ENCODE measurements around the gene MYOF.
"Not testable (repeated sequence)": the region's sequence is repeated elsewhere in the genome, so short reads cannot be mapped to it uniquely, and the experiment has no call there.

Gene MYOF

GRCh38 chr10:93386631-93387369 is 95.3 kb downstream of the MYOF start:
- DNase-seq = no peak

GRCh38 chr10:93385345-93385744 is 96.8 kb downstream of the MYOF start:
- DNase-seq = no peak

- no peak for DNase-seq
These were observed 98.1 kb downstream of the MYOF start for GRCh38 chr10:93384006-93384405.

GRCh38 chr10:93383562-93383981 is 98.6 kb downstream of the MYOF start:
- DNase-seq = no peak

- DNase-seq = no peak
These were observed 102.2 kb downstream of the MYOF start for GRCh38 chr10:93379731-93380575.

GRCh38 chr10:93378997-93379730 is 103.0 kb downstream of the MYOF start:
- no peak for DNase-seq

- no peak for DNase-seq
These were observed 104.1 kb downstream of the MYOF start for GRCh38 chr10:93378039-93378438.

- peak; percentile 63 for DNase-seq
These were observed 105.5 kb downstream of the MYOF start for GRCh38 chr10:93376372-93377293.

GRCh38 chr10:93370961-93371360 is 111.2 kb downstream of the MYOF start:
- no peak for DNase-seq

GRCh38 chr10:93369588-93370164 is 112.5 kb downstream of the MYOF start:
- DNase-seq = no peak

GRCh38 chr10:93368210-93368609 is 113.9 kb downstream of the MYOF start:
- DNase-seq = no peak

- no peak for DNase-seq
These were observed 114.5 kb downstream of the MYOF start for GRCh38 chr10:93367664-93368063.

GRCh38 chr10:93364966-93365365 is 117.2 kb downstream of the MYOF start:
- no peak for DNase-seq

GRCh38 chr10:93363891-93364648 is 118.1 kb downstream of the MYOF start:
- DNase-seq = no peak

GRCh38 chr10:93358398-93358797 is 123.7 kb downstream of the MYOF start:
- DNase-seq = not testable (repeated sequence)

- peak; percentile 13 for DNase-seq
These were observed 124.5 kb downstream of the MYOF start for GRCh38 chr10:93357680-93358079.

- no peak for DNase-seq
These were observed 125.6 kb downstream of the MYOF start for GRCh38 chr10:93356516-93356915.

GRCh38 chr10:93352638-93353383 is 129.3 kb downstream of the MYOF start:
- no peak for DNase-seq

GRCh38 chr10:93346694-93347093 is 135.4 kb downstream of the MYOF start:
- DNase-seq = no peak

- no peak for DNase-seq
These were observed 136.0 kb downstream of the MYOF start for GRCh38 chr10:93346108-93346507.
